Measurements from ENCODE around the gene HVCN1.

DNA sequence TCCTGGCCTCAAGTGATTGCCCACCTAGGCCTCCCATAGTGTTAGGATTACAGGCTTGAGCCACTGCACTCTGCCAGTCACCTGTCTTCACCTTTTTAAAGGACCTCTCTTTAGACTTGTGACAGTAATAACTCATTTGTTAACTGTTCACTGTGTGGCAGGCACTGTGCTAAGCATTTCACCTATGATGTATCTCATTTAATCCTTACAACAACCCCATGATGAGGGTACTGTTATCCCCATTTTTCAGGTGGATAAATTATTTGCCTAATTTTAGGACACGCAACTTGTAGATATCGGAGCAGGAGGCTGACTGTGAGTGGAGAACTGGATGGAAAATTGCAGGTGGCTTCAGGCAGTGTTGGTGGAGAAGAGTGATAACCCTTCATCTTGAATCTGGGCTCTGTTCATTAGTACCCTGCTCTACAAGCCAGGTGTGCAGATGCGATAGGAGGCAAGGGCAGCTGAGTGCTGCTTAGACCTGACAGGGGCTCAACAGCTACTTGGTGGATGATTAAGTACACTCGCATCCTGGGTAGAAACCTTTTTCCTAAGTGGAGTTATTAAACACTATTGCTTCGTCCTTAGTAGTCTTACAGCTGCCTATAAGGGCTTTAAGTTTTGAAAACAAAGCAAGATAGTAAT lies 72.3 kb downstream of the HVCN1 start:
- no peak for TF ChIP-seq CTCF (conservative IDR thresholded peaks at IDR 0.05; ENCODE audit: low read length)
- TF ChIP-seq EZH2phosphoT487 (IDR thresholded peaks at IDR 0.05; ENCODE audit: borderline replicate concordance), result no peak
